Sigmoid colon (tissue), 4 donors: ENCODE measurements around the gene CFAP47.

ENCODE experiments used
- POLR2AphosphoS5 ChIP-seq, 4 donors: sonication (generic); formaldehyde crosslinking; IDR thresholded peaks; one replicate each; pipeline ENCODE4 v1.6.1; 2017; ENCODE audit warnings: antibody characterized with exemption in 4 of 4
- TF ChIP-seq, protein P1 (sequence below), 4 experiments: fragments of 450-650 bp in 3 of 4; fragments of 200-600 bp in 1 of 4; IDR thresholded peaks; one replicate each; pipeline ENCODE4 v1.5.1; 2016 to 2019; ENCODE audit warnings: antibody characterized with exemption in 4 of 4, mild to moderate bottlenecking in 3 of 4, moderate library complexity in 2 of 4

DNA sequence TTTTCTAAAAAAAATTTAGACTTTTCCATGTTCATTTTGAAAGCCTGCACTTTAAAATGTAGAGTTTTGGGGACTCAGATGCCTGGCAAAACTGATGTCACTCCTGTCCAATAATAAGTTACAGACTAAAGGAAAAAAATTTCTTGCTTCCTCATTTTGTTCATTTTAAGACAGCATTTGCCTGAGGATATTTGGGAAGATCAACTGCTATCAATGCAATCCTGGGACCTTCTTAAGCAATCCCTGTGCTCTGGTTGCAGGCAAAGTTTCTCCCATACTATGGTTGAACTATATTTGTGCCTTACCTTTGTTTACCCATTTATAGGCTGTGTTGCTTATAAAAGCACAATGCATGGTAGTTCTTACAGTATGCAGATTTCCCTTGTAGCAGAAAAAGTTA lies 280.4 kb downstream of the CFAP47 start:
- TF ChIP-seq, protein P1, sequence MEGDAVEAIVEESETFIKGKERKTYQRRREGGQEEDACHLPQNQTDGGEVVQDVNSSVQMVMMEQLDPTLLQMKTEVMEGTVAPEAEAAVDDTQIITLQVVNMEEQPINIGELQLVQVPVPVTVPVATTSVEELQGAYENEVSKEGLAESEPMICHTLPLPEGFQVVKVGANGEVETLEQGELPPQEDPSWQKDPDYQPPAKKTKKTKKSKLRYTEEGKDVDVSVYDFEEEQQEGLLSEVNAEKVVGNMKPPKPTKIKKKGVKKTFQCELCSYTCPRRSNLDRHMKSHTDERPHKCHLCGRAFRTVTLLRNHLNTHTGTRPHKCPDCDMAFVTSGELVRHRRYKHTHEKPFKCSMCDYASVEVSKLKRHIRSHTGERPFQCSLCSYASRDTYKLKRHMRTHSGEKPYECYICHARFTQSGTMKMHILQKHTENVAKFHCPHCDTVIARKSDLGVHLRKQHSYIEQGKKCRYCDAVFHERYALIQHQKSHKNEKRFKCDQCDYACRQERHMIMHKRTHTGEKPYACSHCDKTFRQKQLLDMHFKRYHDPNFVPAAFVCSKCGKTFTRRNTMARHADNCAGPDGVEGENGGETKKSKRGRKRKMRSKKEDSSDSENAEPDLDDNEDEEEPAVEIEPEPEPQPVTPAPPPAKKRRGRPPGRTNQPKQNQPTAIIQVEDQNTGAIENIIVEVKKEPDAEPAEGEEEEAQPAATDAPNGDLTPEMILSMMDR (IDR thresholded peaks at IDR 0.05), result no peak
- TF ChIP-seq POLR2AphosphoS5 (IDR thresholded peaks at IDR 0.05), result no peak
